ENCODE measurements around the gene DENND5A.

DENND5A gene

GRCh38 chr11:9092072-9092471 lies 173.1 kb downstream of the DENND5A start:
- Mint-ChIP-seq H3K4me3 (peak overlapping the region; percentile 61 to 73), H3K9me3 (no peaks in the 10 kb centered on the region), H3K4me1 (no peaks in the 10 kb centered on the region), H3K27me3 (peaks cover 65 to 78% of the 10 kb centered on the region in 2 donors), H3K36me3 (no peaks in the 10 kb centered on the region), H3K27ac (no peak overlapping the region)
- no peak for ATAC-seq (replicated peaks)
- DNase-seq = no peak

- Mint-ChIP-seq H3K4me1 (no peaks in the 10 kb centered on the region), H3K27ac (no peak within 1 kb of the TSS), H3K4me3 (peak within 1 kb of the TSS; percentile 61 to 73), H3K36me3 (no peaks in the 10 kb centered on the region), H3K27me3 (peaks cover 61 to 75% of the 10 kb centered on the region in 2 donors), H3K9me3 (no peaks in the 10 kb centered on the region)
- DNase-seq (no peak), ATAC-seq (replicated peaks) (peak; percentile 38 to 52)
Observed at GRCh38 chr11:9091044-9091922, 173.9 kb downstream of the DENND5A start, which contains the start of gene SCUBE2. SCUBE2 (minus strand) TSS chr11:9091599; CDS start chr11:9091528, 71 bp downstream.

GRCh38 chr11:9090488-9091043 lies 174.6 kb downstream of the DENND5A start:
- no peak for DNase-seq
- Mint-ChIP-seq H3K27ac (no peak overlapping the region), H3K36me3 (no peaks in the 10 kb centered on the region), H3K4me3 (peak overlapping the region; percentile 44 to 56), H3K9me3 (no peaks in the 10 kb centered on the region), H3K4me1 (no peaks in the 10 kb centered on the region), H3K27me3 (peaks cover 59 to 72% of the 10 kb centered on the region in 2 donors)
- ATAC-seq (replicated peaks) = peak in 1 of 2 donors; percentile 5

- no peak for ATAC-seq (replicated peaks)
- H3K4me1 Mint-ChIP-seq = no peaks in the 10 kb centered on the region
- DNase-seq = no peak
- H3K27ac Mint-ChIP-seq = no peak overlapping the region
- H3K27me3 Mint-ChIP-seq = peaks cover 57 to 66% of the 10 kb centered on the region in 2 donors
- no peaks in the 10 kb centered on the region for H3K9me3 Mint-ChIP-seq
- H3K36me3 Mint-ChIP-seq = no peaks in the 10 kb centered on the region
- H3K4me3 Mint-ChIP-seq = no peak overlapping the region
Observed at GRCh38 chr11:9089636-9090035, 175.5 kb downstream of the DENND5A start.

GRCh38 chr11:9089061-9089460 lies 176.1 kb downstream of the DENND5A start:
- Mint-ChIP-seq H3K27ac (no peak overlapping the region), H3K4me1 (no peaks in the 10 kb centered on the region), H3K27me3 (peaks cover 53 to 60% of the 10 kb centered on the region in 2 donors), H3K9me3 (no peaks in the 10 kb centered on the region), H3K36me3 (no peaks in the 10 kb centered on the region), H3K4me3 (no peak overlapping the region)
- DNase-seq (no peak), ATAC-seq (replicated peaks) (no peak)
